ENCODE measurements around the gene VWA3B. TPM values are rescaled to one million over a fixed set of nuclear protein-coding genes. Genes with fewer than 3 reads are reported as not detected.

VWA3B gene
- total and polyA plus RNA-seq, 2 donors (not counting 3 experiments of a cell fraction or from before 2014, with no cell fraction given): not detected

DNA sequence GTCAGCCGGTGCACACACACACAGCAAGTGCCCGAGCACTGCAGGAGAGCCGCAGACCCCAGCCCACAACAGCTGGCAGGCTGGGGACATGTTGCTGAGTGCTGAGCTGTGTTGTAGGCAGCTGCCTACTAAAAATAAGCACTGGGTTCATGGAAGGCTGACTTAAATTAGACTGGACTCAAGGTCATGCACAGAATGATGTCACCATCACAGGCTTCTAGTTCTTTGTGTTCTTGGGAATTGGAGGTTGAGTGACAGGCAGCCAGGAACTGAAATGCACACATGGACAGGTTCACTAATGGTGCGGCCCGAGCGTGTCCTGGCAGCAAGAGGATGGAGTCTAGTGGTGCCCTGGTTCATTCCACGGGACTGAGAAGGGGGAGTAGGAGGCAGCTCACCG lies 71.3 kb downstream of the VWA3B start:
- no peaks in the 10 kb centered on the region for H3K9me3 ChIP-seq (replicated peaks; ENCODE audit: control insufficient read depth, insufficient read depth, low read length)
- CTCF ChIA-PET: no interaction called here
- no peak overlapping the region for H3K4me3 ChIP-seq (replicated peaks in 1 of 3; ENCODE audit: insufficient read depth in 1 of 3, low read depth in 1 of 3, low read length in 3 of 3)
- POLR2A ChIA-PET: no interaction called here
- H3K9me1 ChIP-seq (replicated peaks; ENCODE audit: control insufficient read depth, extremely low read depth, insufficient read depth, low read length): no peaks in the 10 kb centered on the region
- H4K20me1 ChIP-seq (replicated peaks; ENCODE audit: control insufficient read depth, extremely low read depth, insufficient read depth, low read length): no peaks in the 10 kb centered on the region
- H3K4me1 ChIP-seq (ENCODE audit: control insufficient read depth, extremely low read depth, insufficient read depth, low read length): no peaks in the 10 kb centered on the region
- intact Hi-C loops (cut with micrococcal nuclease): no loop called here
- H2AFZ ChIP-seq (ENCODE audit: low read depth, low read length): no peak overlapping the region
- H3K36me3 ChIP-seq (ENCODE audit: control insufficient read depth in 2 of 2, extremely low read depth in 1 of 2, insufficient read depth in 2 of 2, low read length in 2 of 2): no peaks in the 10 kb centered on the region
- H3K27me3 ChIP-seq (ENCODE audit: control insufficient read depth in 2 of 2, insufficient read depth in 2 of 2, low read length in 2 of 2): peaks cover 1 to 2% of the 10 kb centered on the region in 2 experiments
- no peak overlapping the region for H3K9ac ChIP-seq (replicated peaks; ENCODE audit: extremely low read depth, insufficient read depth, low read length)
- BruUV-seq (replicated peaks): no TSS peak
- H3K27ac ChIP-seq (ENCODE audit: insufficient read depth, low read depth, low read length): no peak overlapping the region
- no peak overlapping the region for H3K4me2 ChIP-seq (ENCODE audit: insufficient read depth, low read length)
- FAIRE-seq (no peak), DNase-seq (ENCODE audit: low read depth, low spot score) (no peak)
- H3K79me2 ChIP-seq (ENCODE audit: control insufficient read depth, insufficient read depth, low read length): no peaks in the 10 kb centered on the region
- dilution Hi-C loops (cut with MboI; ENCODE audit: extremely low pct_ligation_motif_present, low sequenced_read_pairs): loop anchor here (25.0 kb wide), 1 partner anchor 179 kb away; the partner anchor contains the start of gene CNGA3
- no peak for TF ChIP-seq MAX (IDR thresholded peaks at IDR 0.05; ENCODE audit: insufficient read depth, insufficient read length)
- no peak for TF ChIP-seq POLR2AphosphoS5 (IDR thresholded peaks at IDR 0.05; ENCODE audit: insufficient read depth, low read depth, low read length)
- no peak for TF ChIP-seq GATA2 (IDR thresholded peaks at IDR 0.05; ENCODE audit: insufficient read depth, insufficient read length, low read depth, low read length)
- TF ChIP-seq EZH2 (IDR thresholded peaks at IDR 0.05; ENCODE audit: borderline replicate concordance, low read depth, low read length, severe bottlenecking): no peak
- TF ChIP-seq MYC (IDR thresholded peaks at IDR 0.05; ENCODE audit: low read depth, low read length): no peak
- no peak for TF ChIP-seq CTCF (IDR thresholded peaks at IDR 0.05; ENCODE audit: extremely low read depth in 1 of 2, insufficient read depth in 1 of 2, low read depth in 1 of 2, low read length in 2 of 2)
- TF ChIP-seq FOS (IDR thresholded peaks at IDR 0.05; ENCODE audit: borderline replicate concordance, insufficient read depth, low read length): no peak
- TF ChIP-seq POLR2A (IDR thresholded peaks at IDR 0.05; ENCODE audit: low read depth, low read length): no peak
- no peak for TF ChIP-seq JUN (IDR thresholded peaks at IDR 0.05; ENCODE audit: borderline replicate concordance, insufficient read depth, insufficient read length, low read depth)

Measured in endothelial cell of umbilical vein (primary cell).